Measurements from ENCODE around the gene CLIC5.

DNA sequence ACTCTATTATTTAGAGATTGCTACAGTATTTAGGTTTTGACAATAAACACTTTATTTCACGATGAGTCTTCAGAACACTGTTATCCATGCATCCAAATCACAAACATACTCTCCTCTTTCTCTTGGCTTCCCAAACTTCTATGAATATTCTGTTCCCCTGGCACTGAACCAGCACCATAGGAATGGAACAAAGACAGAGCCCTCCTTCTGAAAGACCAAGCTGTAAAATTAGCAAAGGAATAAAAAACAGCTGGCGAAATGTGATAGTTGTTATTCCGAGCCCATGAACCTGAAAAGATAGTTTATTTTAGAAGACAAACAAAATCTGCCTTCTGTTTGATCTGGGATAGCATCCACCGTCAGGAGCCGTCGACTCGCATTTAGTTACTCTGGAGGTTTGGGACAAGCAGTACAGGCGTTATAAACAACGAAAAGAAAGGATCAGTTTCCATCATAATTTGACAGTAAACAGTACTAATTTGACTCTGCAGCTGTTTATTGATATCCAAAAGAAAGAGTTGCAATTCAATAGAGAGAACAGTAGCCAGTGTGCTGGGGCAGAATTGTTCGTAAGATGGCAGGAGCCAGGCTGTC, 161.4 kb downstream of the CLIC5 start:
- TF ChIP-seq, protein P1, sequence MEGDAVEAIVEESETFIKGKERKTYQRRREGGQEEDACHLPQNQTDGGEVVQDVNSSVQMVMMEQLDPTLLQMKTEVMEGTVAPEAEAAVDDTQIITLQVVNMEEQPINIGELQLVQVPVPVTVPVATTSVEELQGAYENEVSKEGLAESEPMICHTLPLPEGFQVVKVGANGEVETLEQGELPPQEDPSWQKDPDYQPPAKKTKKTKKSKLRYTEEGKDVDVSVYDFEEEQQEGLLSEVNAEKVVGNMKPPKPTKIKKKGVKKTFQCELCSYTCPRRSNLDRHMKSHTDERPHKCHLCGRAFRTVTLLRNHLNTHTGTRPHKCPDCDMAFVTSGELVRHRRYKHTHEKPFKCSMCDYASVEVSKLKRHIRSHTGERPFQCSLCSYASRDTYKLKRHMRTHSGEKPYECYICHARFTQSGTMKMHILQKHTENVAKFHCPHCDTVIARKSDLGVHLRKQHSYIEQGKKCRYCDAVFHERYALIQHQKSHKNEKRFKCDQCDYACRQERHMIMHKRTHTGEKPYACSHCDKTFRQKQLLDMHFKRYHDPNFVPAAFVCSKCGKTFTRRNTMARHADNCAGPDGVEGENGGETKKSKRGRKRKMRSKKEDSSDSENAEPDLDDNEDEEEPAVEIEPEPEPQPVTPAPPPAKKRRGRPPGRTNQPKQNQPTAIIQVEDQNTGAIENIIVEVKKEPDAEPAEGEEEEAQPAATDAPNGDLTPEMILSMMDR (IDR thresholded peaks at IDR 0.05) = no peak
- TF ChIP-seq POLR2A (IDR thresholded peaks at IDR 0.05) = no peak

Data from testis (tissue), 2 donors.